HEK293T (cell line): ENCODE measurements around the gene FLG2.
"Not testable (repeated sequence)": the region's sequence is repeated elsewhere in the genome, so short reads cannot be mapped to it uniquely, and the experiment has no call there.

Source experiments
- CTCF ChIA-PET: fragments of 350-600 bp; formaldehyde crosslinking; extraction: SDS; loops from one replicate; lab custom pipeline; 2021; ENCODE audit warnings: antibody characterized with exemption, inconsistent platforms; lab: Yijun Ruan, JAX
- POLR2A ChIA-PET: fragments of 350-600 bp; formaldehyde crosslinking; extraction: SDS; loops from one replicate; lab custom pipeline; 2020; ENCODE audit warnings: antibody characterized with exemption, inconsistent platforms; lab: Yijun Ruan, JAX
- DNase-seq: peaks from one replicate; pipeline ENCODE4 v3.0.0; 2012; ENCODE audit warnings: mixed read lengths; ENCODE audit errors: extremely low spot score
- ARNT ChIP-seq: fragments of 450-650 bp; IDR thresholded peaks from 2 replicates; pipeline ENCODE4 v1.6.1; 2017; ENCODE audit warnings: mild to moderate bottlenecking
- BHLHE40 ChIP-seq: fragments of 450-650 bp; IDR thresholded peaks from 2 replicates; pipeline ENCODE4 v1.6.1; 2016; ENCODE audit warnings: mild to moderate bottlenecking, moderate library complexity, borderline replicate concordance
- CTBP1 ChIP-seq: fragments of 450-650 bp; IDR thresholded peaks from 2 replicates; pipeline ENCODE4 v1.6.1; 2016; ENCODE audit warnings: borderline replicate concordance
- ELF4 ChIP-seq: fragments of 450-650 bp; IDR thresholded peaks from 2 replicates; pipeline ENCODE4 v1.6.1; 2017; ENCODE audit warnings: antibody characterized with exemption
- FOXA1 ChIP-seq: fragments of 450-650 bp; IDR thresholded peaks from 2 replicates; pipeline ENCODE4 v1.6.1; 2016; ENCODE audit warnings: mild to moderate bottlenecking
- FOXK2 ChIP-seq: fragments of 450-650 bp; IDR thresholded peaks from 2 replicates; pipeline ENCODE4 v1.6.1; 2016; ENCODE audit warnings: mild to moderate bottlenecking
- FOXM1 ChIP-seq: fragments of 450-650 bp; IDR thresholded peaks from 2 replicates; pipeline ENCODE4 v1.6.1; 2017; ENCODE audit warnings: mild to moderate bottlenecking, borderline replicate concordance
- HDGF ChIP-seq: fragments of 450-650 bp; IDR thresholded peaks from 2 replicates; pipeline ENCODE4 v1.6.1; 2017; ENCODE audit warnings: antibody characterized with exemption, borderline replicate concordance
- L3MBTL2 ChIP-seq: fragments of 450-650 bp; conservative IDR thresholded peaks from 2 replicates; pipeline ENCODE4 v1.6.1; 2016; ENCODE audit warnings: mild to moderate bottlenecking
- LEF1 ChIP-seq: fragments of 450-650 bp; IDR thresholded peaks from 2 replicates; pipeline ENCODE4 v1.6.1; 2017; ENCODE audit warnings: mild to moderate bottlenecking, borderline replicate concordance
- NFRKB ChIP-seq: fragments of 450-650 bp; IDR thresholded peaks from 2 replicates; pipeline ENCODE4 v1.6.1; 2016; ENCODE audit warnings: mild to moderate bottlenecking, moderate library complexity
- SP1 ChIP-seq: fragments of 450-650 bp; IDR thresholded peaks from 2 replicates; pipeline ENCODE4 v1.6.1; 2017
- SUZ12 ChIP-seq: fragments of 450-650 bp; IDR thresholded peaks from 2 replicates; pipeline ENCODE4 v1.6.1; 2016; ENCODE audit warnings: mild to moderate bottlenecking
- TARDBP ChIP-seq: fragments of 450-650 bp; IDR thresholded peaks from 2 replicates; pipeline ENCODE4 v1.6.1; 2016
- ZNF384 ChIP-seq: fragments of 450-650 bp; IDR thresholded peaks from 2 replicates; pipeline ENCODE4 v1.6.1; 2016
- TF ChIP-seq, protein P1 (sequence below): fragments of 450-650 bp; IDR thresholded peaks from 2 replicates; pipeline ENCODE4 v1.6.1; 2016

FLG2 gene

DNA sequence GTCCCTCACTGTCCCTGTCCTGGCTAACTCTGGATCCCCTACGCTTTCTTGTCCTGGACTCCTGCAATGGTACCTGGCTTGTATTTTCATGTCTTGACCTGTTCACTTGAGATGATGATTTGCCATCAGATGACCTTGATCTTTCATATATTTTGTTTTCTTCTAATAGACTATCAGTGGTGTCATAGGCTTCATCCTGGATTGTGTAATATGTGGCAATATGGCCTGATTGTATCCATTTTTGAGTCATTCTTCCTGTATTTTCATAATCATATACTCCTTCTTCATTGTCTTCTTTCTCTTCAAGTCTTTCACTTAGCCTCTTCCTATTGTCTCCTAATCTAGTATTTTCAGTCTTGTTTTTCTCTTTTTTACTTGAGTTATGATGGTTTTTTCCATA, 45.8 kb downstream of the FLG2 start:
- ChIA-PET POLR2A (no interaction called here), CTCF (no interaction called here)
- no peak for DNase-seq
- TF ChIP-seq HDGF (no peak), ZNF384 (no peak), FOXM1 (no peak), SUZ12 (no peak), ARNT (no peak), NFRKB (no peak), LEF1 (no peak), ELF4 (no peak)

DNA sequence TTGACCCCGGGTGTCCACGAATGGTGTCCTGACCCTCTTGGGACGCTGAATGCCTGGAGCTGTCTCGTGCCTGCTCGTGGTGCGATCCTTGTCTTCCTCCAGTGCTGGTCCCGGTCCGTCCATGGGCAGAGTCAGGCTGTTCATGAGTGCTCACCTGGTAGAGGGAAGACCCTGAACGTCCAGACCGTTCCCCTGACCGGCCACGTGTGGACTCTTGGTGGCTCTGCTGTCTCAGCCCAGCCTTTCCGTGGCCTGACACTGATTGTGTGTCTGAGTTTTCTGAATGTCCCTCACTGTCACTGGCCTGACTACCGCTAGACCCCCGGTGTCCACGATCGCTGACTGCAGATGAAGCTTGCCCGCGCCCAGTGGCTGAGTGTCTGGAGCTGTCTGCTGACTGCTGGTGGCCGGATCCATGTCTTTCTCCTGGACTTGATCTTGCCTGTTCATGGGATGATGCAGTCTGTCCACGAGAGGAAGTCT, 46.4 kb downstream of the FLG2 start:
- TF ChIP-seq NFRKB = no peak
- TF ChIP-seq CTBP1 = no peak
- no peak for TF ChIP-seq L3MBTL2
- TF ChIP-seq ARNT = no peak
- no peak for TF ChIP-seq HDGF
- no peak for TF ChIP-seq FOXA1
- TF ChIP-seq SP1 = no peak
- TF ChIP-seq ZNF384 = no peak
- TF ChIP-seq ELF4 = no peak
- no peak for TF ChIP-seq FOXM1
- no peak for TF ChIP-seq FOXK2
- TF ChIP-seq BHLHE40 = no peak
- no peak for TF ChIP-seq SUZ12
- TF ChIP-seq LEF1 = no peak
- TF ChIP-seq, protein P1, sequence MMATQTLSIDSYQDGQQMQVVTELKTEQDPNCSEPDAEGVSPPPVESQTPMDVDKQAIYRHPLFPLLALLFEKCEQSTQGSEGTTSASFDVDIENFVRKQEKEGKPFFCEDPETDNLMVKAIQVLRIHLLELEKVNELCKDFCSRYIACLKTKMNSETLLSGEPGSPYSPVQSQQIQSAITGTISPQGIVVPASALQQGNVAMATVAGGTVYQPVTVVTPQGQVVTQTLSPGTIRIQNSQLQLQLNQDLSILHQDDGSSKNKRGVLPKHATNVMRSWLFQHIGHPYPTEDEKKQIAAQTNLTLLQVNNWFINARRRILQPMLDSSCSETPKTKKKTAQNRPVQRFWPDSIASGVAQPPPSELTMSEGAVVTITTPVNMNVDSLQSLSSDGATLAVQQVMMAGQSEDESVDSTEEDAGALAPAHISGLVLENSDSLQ = no peak
- no peak for TF ChIP-seq TARDBP
- POLR2A ChIA-PET = no interaction called here
- DNase-seq = no peak
- CTCF ChIA-PET = no interaction called here

DNA sequence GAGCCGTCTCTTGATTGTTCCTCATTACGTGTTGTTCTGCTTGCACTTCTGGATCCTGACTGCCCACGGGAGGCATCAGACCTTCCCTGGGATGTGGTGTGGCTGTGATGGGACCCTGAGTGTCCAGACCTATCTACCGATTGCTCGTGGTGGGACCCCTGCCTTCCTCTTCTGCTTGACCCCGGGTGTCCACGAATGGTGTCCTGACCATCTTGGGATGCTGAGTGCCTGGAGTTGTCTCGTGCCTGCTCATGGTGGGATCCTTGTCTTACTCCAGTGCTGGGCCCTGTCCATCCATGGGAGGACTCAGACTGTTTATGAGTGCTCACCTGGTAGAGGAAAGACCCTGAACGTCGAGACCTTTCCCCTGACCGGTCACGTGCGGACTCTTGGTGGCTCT, 47.6 kb downstream of the FLG2 start:
- CTCF ChIA-PET, POLR2A ChIA-PET: not testable (repeated sequence)

DNA sequence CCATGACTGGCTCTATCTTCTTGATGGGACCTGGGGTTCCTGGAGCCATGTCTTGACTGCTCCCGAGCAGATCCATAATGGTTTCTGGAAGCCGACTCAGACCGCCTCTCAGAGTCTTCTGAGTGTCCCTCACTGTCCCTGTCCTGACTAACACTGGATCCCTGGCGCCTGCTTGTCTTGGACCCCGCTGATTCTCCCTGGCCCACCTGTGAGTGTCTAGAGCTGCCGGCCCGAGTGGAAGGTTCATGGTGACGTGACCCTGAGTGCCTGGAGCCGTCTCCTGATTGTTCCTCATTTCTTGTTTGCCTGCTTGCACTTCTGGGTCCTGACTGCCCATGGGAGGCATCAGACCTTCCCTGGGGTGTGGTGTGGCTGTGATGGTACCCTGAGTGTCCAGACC, 49.9 kb downstream of the FLG2 start:
- DNase-seq = no peak
- POLR2A ChIA-PET = no interaction called here
- TF ChIP-seq ELF4 (no peak), HDGF (no peak), ZNF384 (no peak), CTBP1 (no peak), FOXM1 (no peak), ARNT (no peak), NFRKB (no peak), BHLHE40 (no peak), SP1 (no peak), TARDBP (no peak), L3MBTL2 (no peak), SUZ12 (no peak), LEF1 (no peak), FOXK2 (no peak)
- TF ChIP-seq, protein P1 = no peak
- CTCF ChIA-PET = no interaction called here

More for the DNA sequence above, 47.6 kb downstream of the FLG2 start:
- DNase-seq = not testable (repeated sequence)

DNA sequence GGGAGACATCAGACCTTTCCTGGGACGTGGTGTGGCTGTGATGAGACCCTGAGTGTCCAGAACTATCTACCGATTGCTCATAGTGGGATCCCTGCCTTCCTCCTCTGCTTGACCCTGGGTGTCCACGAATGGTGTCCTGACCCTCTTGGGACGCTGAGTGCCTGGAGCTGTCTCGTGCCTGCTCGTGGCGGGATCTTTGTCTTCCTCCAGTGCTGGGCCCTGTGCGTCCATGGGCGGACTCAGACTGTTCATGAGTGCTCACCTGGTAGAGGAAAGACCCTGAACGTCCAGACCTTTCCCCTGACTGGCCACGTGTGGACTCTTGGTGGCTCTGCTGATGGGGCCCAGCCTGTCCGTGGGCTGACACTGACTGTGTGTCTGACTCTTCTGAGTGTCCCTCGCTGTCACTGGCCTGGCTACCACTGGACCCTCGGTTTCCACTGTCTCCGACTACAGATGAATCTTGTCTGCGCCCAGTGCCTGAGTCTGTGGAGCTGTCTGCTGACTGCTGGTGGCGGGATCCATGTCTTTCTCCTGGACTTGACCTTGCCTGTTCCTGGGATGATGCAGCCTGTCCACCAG, 50.4 kb downstream of the FLG2 start:
- CTCF ChIA-PET, DNase-seq, POLR2A ChIA-PET: not testable (repeated sequence)

DNA sequence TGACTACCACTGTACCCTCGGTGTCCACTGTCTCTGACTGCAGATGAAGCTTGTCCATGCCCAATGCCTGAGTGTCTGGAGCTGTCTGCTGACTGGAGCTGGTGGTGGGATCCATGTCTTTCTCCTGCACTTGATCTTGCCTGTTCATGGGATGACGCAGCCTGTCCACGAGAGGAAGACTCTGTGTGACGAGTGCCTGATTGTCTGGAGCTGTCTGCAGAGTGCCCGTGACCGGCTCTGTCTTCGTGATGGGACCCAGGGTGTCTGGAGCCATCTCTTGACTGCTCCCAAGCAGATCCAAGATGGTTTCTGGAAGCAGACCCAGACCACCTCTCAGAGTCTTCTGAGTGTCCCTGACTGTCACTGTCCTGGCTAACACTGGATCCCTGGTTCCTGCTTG, 51.0 kb downstream of the FLG2 start:
- POLR2A ChIA-PET, DNase-seq, CTCF ChIA-PET: not testable (repeated sequence)

DNA sequence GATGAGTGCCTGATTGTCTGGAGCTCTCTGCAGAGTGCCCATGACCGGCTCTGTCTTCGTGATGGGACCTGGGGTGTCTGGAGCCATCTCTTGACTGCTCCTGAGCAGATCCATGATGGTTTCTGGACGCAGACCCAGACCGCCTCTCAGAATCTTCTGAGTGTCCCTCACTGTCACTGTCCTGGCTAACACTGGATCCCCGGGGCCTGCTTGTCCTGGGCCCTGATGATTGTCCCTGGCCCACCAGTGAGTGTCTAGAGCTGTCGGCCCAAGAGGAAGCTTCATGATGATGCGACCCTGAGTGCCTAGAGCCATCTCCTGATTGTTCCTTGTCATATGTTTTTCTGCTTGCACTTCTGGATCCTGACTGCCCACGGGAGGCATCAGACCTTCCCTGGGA, 51.8 kb downstream of the FLG2 start:
- CTCF ChIA-PET, POLR2A ChIA-PET, DNase-seq: not testable (repeated sequence)

DNA sequence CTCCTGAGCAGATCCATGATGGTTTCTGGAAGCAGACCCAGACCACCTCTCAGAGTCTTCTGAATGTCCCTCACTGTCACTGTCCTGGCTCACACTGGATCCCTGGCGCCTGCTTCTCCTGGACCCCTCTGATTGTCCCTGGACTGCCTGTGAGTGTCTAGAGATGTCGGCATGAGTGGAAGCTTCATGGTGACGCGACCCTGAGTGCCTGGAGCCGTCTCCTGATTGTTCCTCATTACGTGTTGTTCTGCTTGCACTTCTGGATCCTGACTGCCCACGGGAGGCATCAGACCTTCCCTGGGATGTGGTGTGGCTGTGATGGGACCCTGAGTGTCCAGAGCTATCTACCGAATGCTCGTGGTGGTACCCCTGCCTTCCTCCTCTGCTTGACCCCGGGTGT, 53.7 kb downstream of the FLG2 start:
- CTCF ChIA-PET, POLR2A ChIA-PET, DNase-seq: not testable (repeated sequence)

DNA sequence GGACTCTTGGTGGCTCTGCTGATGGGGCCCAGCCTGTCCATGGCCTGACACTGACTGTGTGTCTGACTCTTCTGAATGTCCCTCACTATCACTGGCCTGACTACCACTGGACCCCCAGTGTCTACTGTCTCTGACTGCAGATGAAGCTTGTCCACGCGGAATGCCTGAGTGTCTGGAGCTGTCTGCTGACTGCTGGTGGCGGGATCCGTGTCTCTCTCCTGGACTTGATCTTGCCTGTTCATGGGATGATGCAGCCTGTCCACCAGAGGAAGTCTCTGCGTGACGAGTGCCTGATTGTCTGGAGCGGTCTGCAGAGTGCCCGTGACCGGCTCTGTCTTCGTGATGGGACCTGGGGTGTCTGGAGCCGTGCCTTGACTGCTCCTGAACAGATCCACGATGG, 55.0 kb downstream of the FLG2 start:
- POLR2A ChIA-PET, DNase-seq, CTCF ChIA-PET: not testable (repeated sequence)

DNA sequence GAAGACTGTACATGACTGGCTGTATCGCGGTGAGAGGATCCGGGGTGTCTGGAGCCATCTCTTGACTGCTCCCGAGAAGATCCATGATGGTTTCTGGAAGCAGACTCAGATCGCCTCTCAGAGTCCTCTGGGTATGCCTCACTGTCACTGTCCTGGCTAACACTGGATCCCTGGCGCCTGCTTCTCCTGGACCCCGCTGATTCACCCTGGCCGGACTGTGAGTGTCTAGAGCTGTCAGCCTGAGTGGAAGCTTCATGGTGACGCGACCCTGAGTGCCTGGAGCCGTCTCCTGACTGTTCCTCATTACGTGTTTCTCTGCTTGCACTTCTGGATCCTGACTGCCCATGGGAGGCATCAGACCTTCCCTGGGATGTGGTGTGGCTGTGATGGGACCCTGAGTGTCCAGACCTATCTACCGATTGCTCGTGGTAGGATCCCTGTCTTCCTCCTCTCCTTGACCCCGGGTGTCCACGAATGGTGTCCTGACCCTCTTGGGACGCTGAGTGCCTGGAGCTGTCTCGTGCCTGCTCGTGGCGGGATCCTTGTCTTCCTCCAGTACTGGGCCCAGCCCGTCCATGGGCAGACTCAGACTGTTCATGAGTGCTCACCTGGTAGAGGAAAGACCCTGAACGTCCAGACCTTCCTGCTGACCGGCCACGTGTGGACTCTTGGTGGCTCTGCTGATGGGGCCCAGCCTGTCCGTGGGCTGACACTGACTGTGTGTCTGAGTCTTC, 56.5 kb downstream of the FLG2 start:
- CTCF ChIA-PET, DNase-seq, POLR2A ChIA-PET: not testable (repeated sequence)
